Measurements from ENCODE around the gene WT1.

The WT1 gene

DNA sequence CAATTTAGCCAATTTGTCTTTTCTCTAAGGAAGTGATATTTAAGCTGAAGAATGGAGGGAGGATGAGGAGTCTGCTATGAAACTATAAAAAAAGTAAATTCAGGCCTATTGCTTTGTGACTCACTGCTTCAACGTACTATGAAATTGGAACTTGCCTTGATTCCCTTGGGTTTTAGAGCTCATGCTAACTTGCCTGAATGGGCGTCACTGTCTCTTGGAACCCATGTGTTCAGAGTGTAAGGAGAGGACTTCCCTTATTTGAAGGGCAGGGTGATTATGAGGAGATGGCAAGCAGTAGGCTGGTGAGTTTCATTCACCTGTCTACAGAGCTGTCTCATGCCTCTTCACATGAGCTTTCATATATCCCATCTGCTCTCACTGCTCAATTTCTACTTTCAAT lies 28.7 kb upstream of the WT1 start:
- TF ChIP-seq, protein P1, sequence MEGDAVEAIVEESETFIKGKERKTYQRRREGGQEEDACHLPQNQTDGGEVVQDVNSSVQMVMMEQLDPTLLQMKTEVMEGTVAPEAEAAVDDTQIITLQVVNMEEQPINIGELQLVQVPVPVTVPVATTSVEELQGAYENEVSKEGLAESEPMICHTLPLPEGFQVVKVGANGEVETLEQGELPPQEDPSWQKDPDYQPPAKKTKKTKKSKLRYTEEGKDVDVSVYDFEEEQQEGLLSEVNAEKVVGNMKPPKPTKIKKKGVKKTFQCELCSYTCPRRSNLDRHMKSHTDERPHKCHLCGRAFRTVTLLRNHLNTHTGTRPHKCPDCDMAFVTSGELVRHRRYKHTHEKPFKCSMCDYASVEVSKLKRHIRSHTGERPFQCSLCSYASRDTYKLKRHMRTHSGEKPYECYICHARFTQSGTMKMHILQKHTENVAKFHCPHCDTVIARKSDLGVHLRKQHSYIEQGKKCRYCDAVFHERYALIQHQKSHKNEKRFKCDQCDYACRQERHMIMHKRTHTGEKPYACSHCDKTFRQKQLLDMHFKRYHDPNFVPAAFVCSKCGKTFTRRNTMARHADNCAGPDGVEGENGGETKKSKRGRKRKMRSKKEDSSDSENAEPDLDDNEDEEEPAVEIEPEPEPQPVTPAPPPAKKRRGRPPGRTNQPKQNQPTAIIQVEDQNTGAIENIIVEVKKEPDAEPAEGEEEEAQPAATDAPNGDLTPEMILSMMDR (IDR thresholded peaks at IDR 0.05): no peak

DNA sequence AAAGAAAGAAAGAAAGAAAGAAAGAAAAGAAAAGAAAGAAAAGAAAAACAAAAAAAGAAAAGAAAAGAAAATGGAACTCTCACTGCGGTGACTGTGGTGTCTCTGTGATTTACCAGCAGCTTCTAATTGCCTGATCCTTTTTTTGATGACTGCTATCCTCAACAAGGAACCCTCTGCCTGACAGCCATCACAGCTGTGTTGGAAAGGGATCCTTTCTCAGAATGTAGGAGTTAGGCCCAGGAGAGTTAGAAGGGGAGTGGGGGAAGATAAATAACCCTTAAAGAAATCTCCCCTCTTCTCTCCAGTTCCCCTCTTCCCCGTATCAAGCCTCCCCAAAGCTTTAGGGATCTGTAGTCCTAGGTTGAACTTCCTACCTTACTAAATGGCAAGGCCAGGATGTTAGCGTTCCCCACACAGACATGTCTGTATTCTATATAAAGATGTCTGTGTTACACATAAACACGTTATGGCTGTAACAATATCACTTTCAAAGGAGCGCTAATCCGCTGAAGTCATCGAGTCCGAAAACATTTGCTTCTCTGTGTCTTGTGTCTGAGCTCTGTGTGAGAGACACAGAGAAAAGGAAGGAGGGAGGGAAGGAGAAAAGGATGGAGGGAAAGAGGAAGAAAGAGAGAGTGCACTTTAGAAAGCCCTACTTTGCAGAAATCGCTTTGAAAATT lies 26.8 kb upstream of the WT1 start:
- TF ChIP-seq, protein P1 (IDR thresholded peaks at IDR 0.05): no peak

DNA sequence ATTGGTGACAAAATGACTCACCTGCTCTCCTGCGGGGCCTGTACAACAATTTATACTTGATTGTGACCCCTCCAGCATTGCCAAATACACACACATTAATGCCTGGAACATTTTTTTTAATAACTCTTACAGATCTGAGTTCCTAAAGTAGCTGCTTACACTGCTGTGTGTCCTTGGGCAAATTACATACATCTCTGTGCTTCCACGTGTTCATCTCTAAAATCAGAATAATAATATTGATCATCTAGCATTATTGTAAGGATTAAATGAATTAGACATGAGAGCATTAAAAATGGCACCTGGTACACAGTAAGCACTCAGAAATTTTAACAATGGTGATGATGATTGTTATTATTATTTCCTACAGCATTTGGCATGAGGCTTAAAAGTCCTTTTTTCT lies 21.5 kb upstream of the WT1 start:
- TF ChIP-seq, protein P1 (IDR thresholded peaks at IDR 0.05): no peak

DNA sequence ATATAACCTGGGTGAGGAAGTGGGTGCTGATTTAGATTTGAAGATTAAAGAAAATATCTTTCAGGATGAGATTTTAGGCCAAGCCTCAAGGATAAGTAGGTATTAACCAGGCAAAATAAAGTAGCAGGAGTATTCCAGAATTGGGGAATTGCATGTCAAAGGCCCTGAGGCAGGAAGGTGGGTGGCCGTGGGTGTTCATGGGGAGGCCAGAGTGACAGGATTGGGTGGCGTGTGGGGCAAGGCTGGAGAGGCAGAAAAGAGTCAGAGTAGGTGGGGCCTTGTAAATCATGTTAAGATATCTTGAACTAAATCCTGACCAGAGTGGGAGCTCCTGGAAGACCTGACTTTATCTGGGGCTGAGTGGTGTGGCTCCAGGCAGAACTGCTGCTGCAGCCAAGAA lies 19.7 kb upstream of the WT1 start:
- TF ChIP-seq, protein P1 (IDR thresholded peaks at IDR 0.05): no peak

DNA sequence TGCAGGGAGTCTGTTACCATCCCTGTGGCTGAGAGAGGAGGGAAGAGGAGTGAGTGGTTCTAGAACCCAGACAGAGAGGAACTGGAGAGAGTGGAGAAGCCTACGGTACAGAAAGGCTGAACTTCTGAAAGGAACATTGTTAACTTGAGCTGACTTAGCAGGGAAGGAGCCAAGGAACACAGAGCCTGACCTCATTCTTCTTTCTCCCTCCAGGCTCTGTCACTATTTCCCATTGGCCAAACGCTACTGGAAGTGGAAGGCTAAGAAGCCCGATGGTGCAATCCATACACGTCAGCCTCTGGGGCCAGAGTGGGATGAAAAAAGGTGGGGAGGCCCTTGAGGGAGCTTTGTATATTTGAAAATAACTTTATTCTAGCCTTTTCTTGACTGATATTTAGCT lies 16.5 kb upstream of the WT1 start:
- TF ChIP-seq, protein P1 (IDR thresholded peaks at IDR 0.05): no peak

DNA sequence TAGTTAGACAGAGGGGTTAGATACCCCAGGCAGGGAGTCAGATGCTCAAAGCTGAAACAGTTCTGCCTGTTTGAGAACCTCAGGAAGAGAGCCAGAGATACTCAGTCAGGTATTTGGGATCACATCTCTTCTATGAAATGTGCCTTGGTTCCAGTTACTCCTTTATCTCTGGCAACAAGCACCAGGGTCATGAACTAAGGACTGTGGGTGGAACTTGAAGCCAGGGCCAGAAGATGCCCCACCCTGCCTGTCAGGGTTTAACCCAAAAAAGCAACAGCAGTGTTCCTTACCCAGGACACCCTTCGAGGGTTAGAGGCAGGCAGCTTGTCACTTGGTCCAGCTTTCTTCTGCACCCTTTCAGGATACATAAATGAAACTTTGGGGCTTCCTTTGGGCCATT lies 15.0 kb upstream of the WT1 start:
- TF ChIP-seq, protein P1 (IDR thresholded peaks at IDR 0.05): no peak

DNA sequence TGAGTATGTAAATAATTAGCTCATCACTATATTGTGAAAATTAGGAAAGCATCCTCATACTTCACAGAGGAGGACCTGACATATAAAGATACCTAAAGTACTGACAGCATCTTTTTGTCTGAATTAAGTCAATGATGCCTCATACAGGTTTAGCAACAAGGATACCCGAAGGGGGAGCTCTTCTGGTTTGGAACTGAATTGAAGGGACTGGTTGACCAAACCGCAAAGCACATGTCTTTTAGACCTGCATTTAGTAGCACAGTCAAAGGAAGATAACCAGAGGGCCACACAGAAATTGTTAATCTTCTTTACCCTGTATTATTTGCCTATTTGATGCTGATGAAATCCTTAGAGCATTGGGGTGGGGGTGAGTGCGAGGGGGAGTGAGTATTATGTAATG lies 12.9 kb upstream of the WT1 start:
- TF ChIP-seq, protein P1 (IDR thresholded peaks at IDR 0.05): peak; percentile 55

DNA sequence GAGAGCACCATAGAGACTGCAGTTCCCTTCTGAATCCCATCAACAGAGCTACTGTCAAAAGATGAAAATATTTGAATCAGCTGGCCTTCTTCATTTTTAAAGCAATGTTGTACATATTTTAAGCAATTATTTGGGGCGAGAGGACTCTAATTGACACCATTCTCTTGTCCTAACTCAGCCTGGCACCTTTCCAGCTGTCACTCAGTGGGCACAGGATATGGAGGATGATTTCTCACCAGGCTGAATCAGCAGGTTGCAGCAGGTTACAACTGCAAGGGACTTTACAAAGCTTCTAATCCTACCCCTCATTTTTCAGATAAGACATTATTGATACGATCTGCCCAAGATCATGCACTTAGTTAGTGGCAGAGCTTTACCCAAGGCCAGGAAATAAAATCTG lies 11.9 kb upstream of the WT1 start:
- TF ChIP-seq, protein P1 (IDR thresholded peaks at IDR 0.05): no peak

Data from LNCAP (cell line).